Neural progenitor cell (in vitro differentiated cells): Measurements from ENCODE around the gene ZNF331.

ENCODE experiments used
- CTCF ChIP-seq: fragments of 200-600 bp; sonication (generic); IDR thresholded peaks from 2 replicates; pipeline ENCODE4 v1.5.1; 2017; ENCODE audit warnings: antibody characterized with exemption, mild to moderate bottlenecking
- EZH2phosphoT487 ChIP-seq: fragments of 200-600 bp; sonication (generic); IDR thresholded peaks from 2 replicates; pipeline ENCODE4 v1.6.1; 2017; ENCODE audit warnings: antibody characterized with exemption

GRCh38 chr19:53511357-53511756 is 26.6 kb upstream of the ZNF331 start:
- no peak for TF ChIP-seq CTCF
- TF ChIP-seq EZH2phosphoT487: no peak
